OCI-LY1 (cell line): ENCODE results near the gene SLC23A2.

Experiments used
- CTCF ChIP-seq: fragments of 200-600 bp; sonication (generic), shearing (Covaris generic); IDR thresholded peaks from 2 replicates; pipeline ENCODE4 v1.5.1; 2017; ENCODE audit warnings: mild to moderate bottlenecking, antibody characterized with exemption, low read length, moderate library complexity, mixed read lengths
- EZH2 ChIP-seq: fragments of 200-600 bp; sonication (generic), shearing (Covaris generic); IDR thresholded peaks from 2 replicates; pipeline ENCODE4 v1.8.0; 2017; ENCODE audit warnings: borderline replicate concordance, mixed run types, mild to moderate bottlenecking, antibody characterized with exemption, low read length, moderate library complexity, mixed read lengths

GRCh38 chr20:4894981-4895381 lies 106.3 kb downstream of the SLC23A2 start:
- TF ChIP-seq CTCF (no peak), EZH2 (no peak)
